ENCODE data around the gene FURIN.

DNA sequence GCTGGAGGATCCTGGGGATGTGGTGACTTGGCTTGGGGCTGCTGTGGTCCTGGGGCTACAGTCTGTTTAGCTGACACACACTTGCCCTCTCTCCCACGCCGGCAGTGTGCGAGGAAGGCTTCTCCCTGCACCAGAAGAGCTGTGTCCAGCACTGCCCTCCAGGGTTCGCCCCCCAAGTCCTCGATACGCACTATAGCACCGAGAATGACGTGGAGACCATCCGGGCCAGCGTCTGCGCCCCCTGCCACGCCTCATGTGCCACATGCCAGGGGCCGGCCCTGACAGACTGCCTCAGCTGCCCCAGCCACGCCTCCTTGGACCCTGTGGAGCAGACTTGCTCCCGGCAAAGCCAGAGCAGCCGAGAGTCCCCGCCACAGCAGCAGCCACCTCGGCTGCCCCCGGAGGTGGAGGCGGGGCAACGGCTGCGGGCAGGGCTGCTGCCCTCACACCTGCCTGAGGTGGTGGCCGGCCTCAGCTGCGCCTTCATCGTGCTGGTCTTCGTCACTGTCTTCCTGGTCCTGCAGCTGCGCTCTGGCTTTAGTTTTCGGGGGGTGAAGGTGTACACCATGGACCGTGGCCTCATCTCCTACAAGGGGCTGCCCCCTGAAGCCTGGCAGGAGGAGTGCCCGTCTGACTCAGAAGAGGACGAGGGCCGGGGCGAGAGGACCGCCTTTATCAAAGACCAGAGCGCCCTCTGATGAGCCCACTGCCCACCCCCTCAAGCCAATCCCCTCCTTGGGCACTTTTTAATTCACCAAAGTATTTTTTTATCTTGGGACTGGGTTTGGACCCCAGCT lies 13.0 kb downstream of the FURIN start:
- TF ChIP-seq, protein P1, sequence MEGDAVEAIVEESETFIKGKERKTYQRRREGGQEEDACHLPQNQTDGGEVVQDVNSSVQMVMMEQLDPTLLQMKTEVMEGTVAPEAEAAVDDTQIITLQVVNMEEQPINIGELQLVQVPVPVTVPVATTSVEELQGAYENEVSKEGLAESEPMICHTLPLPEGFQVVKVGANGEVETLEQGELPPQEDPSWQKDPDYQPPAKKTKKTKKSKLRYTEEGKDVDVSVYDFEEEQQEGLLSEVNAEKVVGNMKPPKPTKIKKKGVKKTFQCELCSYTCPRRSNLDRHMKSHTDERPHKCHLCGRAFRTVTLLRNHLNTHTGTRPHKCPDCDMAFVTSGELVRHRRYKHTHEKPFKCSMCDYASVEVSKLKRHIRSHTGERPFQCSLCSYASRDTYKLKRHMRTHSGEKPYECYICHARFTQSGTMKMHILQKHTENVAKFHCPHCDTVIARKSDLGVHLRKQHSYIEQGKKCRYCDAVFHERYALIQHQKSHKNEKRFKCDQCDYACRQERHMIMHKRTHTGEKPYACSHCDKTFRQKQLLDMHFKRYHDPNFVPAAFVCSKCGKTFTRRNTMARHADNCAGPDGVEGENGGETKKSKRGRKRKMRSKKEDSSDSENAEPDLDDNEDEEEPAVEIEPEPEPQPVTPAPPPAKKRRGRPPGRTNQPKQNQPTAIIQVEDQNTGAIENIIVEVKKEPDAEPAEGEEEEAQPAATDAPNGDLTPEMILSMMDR (IDR thresholded peaks at IDR 0.05; ENCODE audit: low read depth, low read length, poor library complexity, severe bottlenecking) = no peak
- TF ChIP-seq EZH2phosphoT487 (IDR thresholded peaks at IDR 0.05; ENCODE audit: borderline replicate concordance, low read length) = no peak

Measured in DOHH2 (cell line).